NCI-H460 (cell line): ENCODE measurements around the gene NR3C1. TPM values are rescaled to one million over a fixed set of nuclear protein-coding genes. Genes with fewer than 3 reads are reported as not detected.
"Not testable (repeated sequence)": the region's sequence is repeated elsewhere in the genome, so short reads cannot be mapped to it uniquely, and the experiment has no call there.

Experiments used
- DNase-seq: peaks from one replicate; pipeline ENCODE4 v3.0.0-alpha.2; 2016; ENCODE audit warnings: low read depth; ENCODE audit errors: extremely low read depth
- total RNA-seq: library from RNA; depleted of rRNA; stranded (reverse); fragments of >200 nt; shearing (Covaris generic); gene quantifications from 2 replicates; pipeline ENCODE4 v1.2.3, GENCODE V29; 2014

NR3C1 gene
- total RNA-seq, 1 experiment from 2014 or later: 22.5 TPM

DNA sequence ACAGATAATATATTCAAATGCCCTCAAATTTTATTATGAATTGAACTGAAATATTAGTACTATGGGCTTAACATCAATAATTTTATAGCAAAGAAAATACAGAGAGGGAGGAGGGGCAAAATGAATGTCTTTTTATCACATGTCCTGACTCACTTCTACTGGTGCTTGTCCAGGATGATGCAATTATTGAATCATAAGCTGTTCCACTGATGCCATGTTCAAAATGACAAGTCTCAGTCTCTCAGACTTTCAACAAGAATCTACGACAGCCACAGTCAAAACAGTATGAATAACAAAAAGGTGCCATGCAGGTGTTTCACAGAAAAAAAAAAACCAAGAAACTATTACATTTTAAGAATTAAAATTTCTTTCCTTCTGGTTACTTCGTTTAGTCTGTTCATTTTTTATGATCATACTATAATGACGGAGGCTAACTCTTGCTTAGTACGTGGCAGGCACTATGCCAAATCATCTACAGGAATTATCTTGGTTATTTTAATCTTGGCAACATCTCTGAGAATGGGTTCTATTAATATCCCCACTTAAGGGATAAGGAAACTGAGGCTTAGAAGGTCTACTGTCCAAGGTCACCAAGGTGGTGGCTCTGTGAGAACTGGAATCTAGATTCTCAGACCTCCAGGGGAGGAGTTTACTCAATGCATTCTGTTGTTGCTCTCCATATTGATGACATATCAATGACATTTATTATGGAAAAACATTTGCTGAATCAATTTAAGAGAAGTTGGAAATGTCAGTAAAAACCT lies 61.5 kb downstream of the NR3C1 start:
- peak; percentile 58 for DNase-seq

DNA sequence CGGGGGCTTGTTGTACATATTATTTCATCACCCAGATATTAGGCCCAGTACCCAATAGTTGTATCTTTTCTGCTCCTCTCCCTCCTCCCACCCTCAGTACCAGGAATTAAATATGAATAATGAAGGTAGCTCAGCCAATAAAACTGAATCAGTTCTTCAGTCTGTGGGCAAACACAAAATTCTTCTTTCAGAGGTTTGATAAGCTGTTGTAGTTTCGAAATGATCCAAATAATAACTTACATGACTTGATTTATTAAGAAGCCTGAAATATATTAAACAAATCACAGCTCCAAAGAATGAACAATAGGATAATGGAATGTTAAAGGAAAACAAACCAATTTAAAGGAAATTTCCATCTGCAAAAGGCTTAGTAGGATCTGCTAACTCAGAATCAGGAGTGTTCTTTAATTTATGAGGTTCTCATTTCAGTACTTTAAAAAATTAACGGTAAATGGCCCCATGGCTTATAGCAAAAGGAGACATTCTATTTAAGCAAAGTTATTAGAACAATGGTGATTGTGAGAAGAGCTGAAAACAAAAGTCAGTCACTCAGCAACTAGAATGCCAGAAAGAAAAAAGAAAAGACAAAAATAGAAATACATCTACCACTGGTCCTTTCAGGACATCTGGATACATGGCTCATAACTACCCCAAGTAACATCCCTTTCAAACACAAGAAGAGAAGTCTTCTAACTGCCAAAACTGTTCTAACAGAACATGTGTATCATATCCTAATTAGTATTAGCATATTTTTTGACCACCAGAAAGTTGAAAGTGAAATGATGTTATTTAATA lies 62.4 kb downstream of the NR3C1 start:
- no peak for DNase-seq

DNA sequence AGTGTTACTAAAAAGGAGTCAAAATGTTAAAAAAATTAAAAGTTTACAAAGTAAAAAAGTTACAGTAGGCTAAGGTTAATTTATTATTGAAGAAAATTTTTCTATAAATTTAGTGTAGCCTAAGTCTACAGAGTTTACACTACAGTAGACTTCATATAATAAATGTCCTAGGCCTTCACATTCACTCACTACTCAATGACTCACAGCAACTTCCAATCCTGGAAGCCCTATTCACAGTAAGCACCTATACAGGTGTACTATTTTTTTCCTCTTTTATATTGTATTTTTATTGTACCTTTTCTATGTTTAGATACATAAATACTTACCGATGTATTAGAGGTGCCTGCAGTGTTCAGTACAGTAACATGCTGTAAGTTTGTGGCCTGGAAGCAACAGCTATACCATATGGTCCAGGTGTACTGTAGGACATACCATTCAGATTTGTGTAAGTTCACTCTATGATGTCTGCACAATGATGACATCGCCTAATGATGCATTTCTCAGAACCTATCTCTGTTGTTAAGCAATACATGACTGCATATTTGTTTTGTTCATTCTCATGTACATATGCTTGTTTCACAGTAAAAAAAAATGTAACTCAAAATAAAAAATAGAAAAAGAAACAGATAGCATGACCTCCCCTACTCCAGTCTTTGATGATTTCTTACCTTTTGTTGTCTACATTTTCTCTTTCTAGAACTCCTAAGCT lies 64.7 kb downstream of the NR3C1 start:
- no peak for DNase-seq

DNA sequence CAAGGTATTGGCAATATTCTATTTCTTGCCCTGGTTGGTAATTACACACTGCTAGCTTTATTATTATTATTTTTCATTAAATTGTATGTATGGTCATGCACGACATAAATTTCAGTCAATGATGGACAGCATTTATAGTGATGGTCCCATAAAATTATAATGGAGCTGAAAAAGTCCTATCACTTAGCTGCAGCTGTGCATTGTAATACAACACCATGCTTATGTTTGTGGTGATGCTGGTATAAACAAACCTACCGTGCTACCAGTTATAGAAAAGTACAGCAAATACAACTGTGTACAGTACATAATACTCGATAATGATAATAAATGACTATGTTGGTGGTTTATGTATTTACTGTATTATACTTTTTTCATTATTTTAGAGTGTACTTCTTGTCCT lies 65.5 kb downstream of the NR3C1 start:
- no peak for DNase-seq

DNA sequence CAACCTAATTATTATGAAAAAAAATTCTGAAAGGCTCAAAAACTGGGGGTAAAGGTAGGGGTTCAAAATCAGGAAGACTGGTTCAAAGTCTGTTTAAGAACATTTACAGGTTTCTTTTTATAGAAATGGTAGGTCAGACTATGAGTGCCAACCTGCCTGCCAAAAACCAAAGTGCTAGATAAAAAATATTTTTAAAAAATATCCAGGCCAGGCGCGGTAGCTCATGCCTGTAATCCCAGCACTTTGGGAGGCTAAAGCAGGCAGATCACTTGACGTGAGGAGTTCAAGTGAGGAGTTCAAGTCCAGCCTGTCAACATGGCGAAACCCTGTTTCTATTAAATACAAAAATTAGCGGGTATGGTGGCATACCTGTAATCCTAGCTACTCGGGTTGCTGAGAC lies 67.0 kb downstream of the NR3C1 start:
- DNase-seq: no peak

DNA sequence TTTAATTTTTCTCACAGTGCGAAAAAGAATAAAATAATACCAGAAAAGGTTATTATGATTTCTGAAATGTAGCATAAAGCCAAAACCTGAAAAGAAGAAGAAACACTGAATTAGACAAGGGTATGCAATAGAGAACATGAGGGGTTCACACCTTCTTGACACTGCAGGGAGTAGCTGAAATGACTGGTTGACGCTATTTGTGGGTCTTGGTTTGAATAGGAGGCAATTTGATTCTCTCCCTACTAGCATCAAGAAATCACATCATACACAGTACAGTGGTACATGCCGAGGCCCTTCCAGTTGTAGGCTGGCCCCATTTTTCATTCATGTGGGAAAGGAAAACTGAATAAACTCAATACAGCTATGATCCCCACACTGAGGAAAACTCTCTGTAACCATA lies 68.6 kb downstream of the NR3C1 start:
- no peak for DNase-seq

DNA sequence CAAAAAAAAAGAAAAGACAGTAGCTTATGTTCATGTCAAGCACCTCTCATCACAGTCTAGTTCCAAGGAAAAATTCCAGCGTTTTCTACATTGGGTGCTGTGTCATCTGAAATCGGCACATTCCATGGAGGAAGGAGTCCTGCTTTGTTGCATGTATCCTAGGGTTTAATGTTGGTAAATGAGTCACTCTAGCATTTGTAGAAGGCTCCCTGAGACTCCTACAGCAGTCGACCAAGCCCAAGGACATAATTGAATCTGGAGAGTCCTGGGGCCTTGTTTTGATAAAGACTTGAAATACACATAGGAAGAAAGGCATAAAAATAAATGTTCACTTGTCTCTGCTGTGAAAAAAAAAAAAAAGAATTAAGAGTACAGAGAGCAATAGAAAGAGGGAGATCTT lies 69.1 kb downstream of the NR3C1 start:
- DNase-seq: not testable (repeated sequence)

DNA sequence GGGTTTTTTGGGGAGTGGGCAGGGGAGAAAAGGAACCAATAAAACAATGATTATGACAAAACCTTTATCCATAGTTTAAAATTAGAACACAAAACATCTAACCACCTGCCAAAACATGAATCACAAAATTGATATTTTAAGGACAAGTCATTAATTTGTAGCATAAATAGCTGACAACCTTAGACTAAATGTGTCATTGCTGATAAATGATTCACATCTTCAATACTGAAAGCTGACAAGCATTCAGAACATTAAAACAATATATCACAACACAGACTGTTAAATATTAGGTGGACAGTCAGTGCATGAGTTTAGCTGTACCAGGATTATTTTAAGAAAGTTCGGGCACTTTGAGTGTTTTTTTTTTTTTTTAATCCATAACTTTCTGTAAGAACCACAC lies 71.5 kb downstream of the NR3C1 start:
- no peak for DNase-seq

DNA sequence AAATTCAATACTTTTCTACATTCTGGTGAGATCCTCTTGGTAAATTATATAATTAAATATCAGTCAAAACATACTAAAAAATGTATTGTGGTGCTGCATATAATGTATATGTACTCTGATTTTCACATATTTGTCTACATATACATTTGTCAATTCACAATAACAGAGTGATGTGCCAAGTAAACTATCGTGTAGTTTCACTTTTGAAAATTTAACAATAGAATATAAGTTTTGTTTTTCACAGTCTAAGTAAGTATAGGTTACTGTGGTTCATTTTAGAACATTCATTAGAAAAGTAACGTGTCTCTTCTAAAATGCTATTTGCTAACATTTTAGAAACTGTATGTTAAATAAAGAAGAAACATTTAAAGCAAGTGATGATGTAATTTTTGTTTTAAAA lies 73.6 kb downstream of the NR3C1 start:
- no peak for DNase-seq

DNA sequence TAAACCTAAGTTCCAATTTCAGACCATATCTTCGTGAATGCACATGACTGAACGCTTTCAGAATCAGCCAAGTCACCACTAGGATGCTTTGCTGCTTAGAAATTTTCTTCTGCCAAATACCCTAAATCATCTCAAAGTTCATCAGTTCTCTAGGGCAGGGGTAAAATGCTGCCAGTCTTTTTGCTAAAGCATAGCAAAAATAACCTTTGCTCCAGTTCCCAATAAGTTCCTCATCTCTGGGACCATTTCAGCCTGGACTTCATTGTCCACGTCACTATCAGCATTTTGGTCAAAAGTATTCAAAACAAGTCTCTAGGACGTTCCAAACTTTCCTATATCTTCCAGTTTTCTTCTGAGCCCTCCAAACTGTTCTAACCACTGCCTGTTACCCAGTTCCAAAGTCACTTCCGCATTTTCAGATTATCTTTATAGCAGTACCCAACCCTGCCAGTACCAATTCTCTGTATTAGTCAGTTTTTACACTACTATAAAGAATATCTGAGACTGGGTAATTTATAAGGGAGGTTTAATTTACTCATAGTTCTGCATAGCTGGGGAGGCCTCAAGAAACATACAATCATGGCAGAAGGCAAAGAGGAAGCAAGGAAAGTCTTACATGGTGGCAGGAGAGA lies 74.8 kb downstream of the NR3C1 start:
- DNase-seq: no peak

DNA sequence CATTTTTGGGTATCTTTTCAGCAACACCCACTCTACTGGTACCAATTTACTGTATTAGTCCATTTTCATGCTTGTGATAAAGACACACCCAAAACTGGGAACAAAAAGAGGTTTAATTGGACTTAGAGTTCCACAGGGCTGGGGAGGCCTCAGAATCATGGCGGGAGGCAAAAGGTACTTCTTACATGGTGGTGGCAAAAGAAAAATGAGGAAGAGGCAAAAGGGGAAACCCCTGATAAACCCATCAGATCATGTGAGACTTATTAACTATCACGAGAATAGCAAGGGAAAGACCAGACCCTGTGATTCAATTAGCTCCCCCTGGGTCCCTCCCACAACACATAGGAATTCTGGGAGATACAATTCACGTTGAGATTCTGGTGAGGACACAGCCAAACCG lies 78.4 kb downstream of the NR3C1 start:
- not testable (repeated sequence) for DNase-seq

DNA sequence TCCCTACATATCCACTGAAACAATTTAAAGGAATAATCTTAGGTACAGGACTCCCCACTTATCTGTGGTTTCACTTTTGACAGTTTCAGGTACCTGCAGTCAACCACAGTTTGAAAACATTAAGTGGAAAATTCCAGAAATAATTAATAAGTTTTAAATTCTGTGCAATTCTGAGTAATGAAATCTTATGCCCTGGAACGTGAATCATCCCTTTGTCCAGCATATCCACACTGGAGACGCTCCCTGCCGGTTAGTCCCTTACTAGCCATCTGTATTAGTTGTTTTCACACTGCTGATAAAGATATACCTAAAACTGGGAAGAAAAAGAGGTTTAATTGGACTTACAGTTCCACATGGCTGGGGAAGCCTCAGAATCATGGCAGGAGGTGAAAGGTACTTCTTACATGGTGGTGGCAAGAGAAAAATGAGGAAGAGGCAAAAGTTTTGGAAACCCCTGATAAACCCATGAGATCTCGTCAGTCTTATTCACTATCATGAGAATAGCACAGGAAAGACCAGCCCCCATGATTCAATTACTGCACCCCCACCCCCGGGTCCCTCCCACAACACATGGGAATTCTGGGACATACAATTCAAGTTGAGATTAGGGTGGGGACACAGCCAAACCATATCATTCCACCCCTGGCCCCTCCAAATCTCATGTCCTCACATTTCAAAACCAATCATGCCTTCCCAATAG lies 80.4 kb downstream of the NR3C1 start:
- not testable (repeated sequence) for DNase-seq

DNA sequence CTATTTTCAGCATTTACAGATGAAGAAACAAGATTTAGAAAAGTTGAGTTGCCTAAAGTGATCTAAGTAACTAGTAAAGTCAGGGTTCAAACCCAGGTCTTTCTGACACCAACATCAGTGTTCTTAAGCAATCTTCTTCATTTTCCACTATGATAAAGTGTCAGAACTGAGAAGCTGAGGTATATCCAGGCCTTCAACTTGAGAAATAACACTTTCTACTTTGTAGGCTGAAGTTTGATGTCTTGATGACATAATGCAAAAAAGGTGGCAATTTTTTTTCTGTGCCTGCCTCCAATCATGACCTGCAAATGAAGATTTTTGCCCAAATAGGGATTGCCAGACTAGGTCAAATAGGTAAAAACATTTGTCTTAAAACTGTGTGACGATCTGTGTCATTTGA lies 81.3 kb downstream of the NR3C1 start:
- no peak for DNase-seq

DNA sequence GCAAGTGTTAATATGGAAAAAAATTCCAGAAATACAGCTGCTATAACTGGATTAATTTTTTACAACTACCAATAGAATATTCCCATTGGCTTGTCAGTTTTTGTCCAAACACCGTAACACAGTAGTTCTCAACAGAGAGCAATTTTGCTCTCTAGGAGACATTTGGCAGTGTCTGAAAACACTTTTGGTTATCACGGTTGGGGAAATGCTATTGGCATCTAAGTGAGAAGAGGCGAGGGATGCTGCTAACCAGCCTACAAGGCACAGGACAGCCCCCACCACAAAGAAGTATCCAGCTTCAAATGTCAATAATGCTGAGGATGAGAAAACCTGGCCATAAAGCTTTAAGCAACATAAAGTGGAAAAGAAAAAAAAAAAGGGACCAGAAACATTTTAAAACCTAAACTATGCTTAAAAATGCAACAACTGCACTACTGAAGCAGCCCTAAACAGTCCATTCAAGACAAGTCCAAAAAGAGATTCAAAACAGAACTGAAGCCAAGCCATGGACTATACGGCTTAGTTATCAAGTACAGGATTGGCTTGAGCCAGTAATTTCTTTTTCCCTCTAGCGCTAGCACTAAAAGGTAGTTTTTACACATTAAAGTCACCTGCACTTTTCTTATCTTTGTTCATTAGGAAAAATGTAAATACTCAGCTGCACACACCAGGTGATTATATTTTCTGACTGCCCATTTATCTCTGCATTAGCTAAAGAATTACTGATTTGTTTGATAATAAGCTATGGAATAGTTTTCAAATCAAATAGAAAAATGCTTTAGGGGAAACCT lies 83.9 kb downstream of the NR3C1 start:
- no peak for DNase-seq

DNA sequence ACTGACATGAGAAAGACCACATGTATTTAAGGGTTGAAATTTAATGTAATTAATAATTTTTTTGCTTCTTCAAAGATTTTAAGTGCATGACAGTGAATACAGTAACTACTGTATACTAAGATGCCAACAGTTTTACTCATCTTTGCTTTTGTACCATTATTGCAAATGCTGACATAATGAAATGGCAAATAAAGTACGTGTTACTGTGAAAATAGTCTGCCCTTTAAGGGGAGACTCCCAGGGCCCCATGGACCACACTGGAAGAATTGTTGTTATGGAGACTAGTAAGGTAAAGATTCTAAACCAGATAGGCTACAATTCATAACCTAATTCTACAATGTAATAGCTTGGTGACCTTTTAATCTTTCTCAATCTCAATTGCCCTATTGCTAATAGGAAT lies 84.7 kb downstream of the NR3C1 start:
- no peak for DNase-seq

DNA sequence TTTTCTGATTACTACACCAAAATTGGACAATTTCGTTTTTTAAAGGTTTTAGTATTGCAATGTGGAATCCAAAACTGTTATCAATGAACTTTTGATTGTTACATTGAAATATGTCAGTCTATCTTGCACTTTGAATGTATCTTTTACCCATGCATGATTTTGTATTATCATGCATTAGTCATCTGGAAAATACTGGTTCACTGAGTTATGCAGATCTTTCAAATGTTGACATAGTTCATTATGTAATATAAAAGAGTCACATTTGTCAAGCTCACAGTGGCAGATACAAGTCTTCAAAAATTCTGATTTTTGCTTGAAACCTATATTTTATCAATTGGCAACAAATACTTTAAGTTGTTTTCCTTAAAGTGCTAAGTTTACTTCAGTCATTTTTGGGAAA lies 85.2 kb downstream of the NR3C1 start:
- no peak for DNase-seq

DNA sequence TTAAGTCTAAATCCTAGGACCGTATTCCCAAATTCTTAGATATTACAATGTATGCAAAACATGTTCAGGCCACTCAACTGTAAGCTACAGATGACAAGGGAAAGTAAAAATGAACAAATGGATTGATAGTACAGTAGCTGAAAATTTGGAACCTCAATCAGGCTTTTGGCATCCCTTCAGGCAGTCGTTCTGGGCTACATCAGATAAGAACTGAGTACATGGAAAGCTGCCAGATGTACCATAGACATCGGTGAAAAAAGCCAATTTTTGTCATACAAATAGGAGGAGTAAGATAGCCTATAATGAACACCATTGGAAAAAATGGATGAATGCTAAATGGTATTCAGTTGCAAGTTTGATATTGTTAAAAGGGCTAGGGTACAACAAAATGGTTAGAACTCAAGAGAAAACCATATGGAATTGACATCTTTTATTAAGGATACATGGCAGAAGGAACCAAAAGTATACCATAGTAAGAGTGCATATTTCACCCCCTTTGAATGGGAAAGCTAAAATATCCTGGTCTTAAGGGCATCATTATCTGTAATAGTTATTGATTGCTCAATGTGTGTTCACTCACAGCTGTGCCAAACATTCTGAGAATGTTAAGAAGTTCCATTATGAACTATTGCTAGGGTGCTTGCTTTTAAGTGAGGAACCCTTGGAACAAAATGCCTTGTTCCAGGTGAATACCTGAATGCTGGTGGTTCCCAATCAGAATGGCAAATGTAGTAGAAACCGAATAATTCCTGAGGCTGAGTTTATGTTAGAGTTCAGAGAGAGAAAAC lies 86.4 kb downstream of the NR3C1 start:
- DNase-seq: no peak

DNA sequence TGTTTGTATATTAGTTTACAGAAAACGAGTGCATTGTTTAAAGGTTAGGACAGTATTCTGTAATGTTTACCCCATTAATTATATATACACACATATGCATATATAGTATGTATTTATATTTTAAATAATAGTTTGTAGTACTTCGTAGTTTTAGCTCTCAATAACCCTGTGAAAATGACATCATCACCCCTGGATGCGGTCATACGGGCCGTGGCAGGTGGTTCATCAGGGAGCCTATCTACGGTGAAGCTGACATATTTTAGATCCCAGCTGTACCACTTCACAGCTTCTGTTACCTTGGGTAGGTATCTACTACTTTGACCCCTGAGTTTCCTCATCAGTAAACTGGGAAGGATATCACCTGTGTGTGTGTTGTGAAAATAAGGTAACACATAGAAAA lies 87.1 kb downstream of the NR3C1 start:
- no peak for DNase-seq

DNA sequence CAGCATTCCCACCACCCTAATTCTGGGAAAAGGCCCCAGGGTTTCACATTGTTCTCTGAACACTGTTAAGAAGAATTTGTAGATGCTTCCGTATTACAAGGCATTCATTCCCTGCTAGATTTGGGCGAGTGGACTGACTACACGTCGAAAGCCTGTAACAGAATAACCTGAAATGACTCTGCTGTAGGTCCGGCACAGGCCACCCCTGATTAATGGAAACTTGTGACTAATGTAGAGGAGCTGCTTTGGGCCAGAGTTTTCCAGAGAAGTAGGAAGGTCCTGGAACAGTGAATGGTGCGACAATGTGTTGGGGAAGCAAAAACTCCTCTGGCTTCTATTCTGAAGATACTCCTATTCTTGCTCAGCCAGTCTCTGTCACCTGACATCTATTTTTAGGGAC lies 87.6 kb downstream of the NR3C1 start:
- DNase-seq: no peak
